BE2C (cell line): ENCODE data around the gene SULT2A1.

Experiments
- DNase-seq: peaks from one replicate; pipeline ENCODE4 v3.0.0-alpha.2; 2020
- H3K27me3 ChIP-seq: fragments of 250-450 bp; sonication (Bioruptor Pico); 2 replicates; pipeline ENCODE4 v1.5.1; 2020; ENCODE audit warnings: mild to moderate bottlenecking
- H3K36me3 ChIP-seq: fragments of 250-450 bp; sonication (Bioruptor Pico); 2 replicates; pipeline ENCODE4 v1.5.1; 2020; ENCODE audit warnings: mild to moderate bottlenecking
- H3K4me1 ChIP-seq: fragments of 250-450 bp; sonication (Bioruptor Pico); 2 replicates; pipeline ENCODE4 v1.5.1; 2020
- H3K4me3 ChIP-seq: 2 replicates; pipeline ENCODE4 v1.5.1; 2011; ENCODE audit warnings: low read depth, low read length
- H3K9me3 ChIP-seq: fragments of 250-450 bp; sonication (Bioruptor Pico); 2 replicates; pipeline ENCODE4 v1.5.1; 2020
- CTCF ChIP-seq: IDR thresholded peaks from 2 replicates; pipeline ENCODE4 v1.5.1; 2012; ENCODE audit warnings: mild to moderate bottlenecking, low read depth, low read length

The SULT2A1 gene

DNA sequence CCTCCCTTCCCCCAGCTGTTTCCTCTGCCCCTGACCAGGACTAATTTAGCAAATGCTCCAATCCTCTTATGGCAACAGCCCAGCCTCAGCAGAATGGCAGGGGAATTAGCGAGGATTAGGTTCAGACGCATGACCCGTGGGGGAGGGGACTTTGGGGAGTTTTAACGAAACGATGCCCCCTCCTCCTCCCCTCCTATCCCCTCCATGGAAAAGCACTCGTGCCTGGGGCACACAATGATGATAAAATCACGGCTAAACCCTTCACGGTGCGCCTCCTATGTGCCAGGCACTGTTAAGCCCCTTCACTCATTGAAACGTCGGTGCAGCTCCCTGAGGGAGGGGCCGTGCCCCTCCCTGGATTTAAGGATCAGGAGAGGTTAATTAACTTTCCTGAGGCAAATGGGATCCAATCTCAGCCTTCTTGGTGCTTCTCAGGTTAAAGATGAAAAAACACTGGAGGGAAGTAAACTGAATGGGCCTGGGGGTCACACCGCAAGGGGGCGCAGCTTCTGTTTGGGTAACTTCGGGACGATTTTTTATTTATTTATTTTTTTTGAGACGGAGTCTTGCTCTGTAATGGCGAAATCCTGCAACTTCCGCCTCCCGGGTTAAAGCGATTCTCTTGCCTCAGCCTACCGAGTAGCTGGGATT, 37.2 kb downstream of the SULT2A1 start:
- peak; percentile 53 for TF ChIP-seq CTCF
- peaks cover 28% of the 10 kb centered on the region for H3K27me3 ChIP-seq
- no peak overlapping the region for H3K4me3 ChIP-seq
- H3K36me3 ChIP-seq = no peaks in the 10 kb centered on the region
- H3K9me3 ChIP-seq = no peaks in the 10 kb centered on the region
- no peaks in the 10 kb centered on the region for H3K4me1 ChIP-seq
- no peak for DNase-seq

DNA sequence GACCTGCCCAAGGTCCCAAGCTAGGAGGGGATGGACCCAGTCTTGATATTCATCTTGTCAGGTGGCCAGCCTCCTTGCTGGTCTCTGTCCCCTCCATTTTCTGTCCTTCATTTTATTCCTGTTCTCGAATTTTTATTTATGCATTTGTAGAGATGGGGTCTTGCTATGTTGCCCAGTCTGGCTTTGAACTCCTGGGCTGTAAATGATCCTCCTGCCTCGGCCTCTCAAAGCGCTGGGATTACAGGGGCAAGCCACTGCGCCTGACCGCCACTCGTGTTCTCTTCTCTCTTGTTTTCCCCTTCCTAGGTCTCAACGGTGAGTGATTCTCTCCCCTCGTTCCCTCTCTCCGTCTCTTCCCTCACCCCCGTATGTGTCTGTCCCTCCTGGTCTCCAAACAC, 37.7 kb downstream of the SULT2A1 start:
- no peak for TF ChIP-seq CTCF
- DNase-seq = no peak
- H3K27me3 ChIP-seq = peaks cover 28% of the 10 kb centered on the region
- H3K9me3 ChIP-seq = no peaks in the 10 kb centered on the region
- no peak overlapping the region for H3K4me3 ChIP-seq
- no peaks in the 10 kb centered on the region for H3K4me1 ChIP-seq
- H3K36me3 ChIP-seq = no peaks in the 10 kb centered on the region

DNA sequence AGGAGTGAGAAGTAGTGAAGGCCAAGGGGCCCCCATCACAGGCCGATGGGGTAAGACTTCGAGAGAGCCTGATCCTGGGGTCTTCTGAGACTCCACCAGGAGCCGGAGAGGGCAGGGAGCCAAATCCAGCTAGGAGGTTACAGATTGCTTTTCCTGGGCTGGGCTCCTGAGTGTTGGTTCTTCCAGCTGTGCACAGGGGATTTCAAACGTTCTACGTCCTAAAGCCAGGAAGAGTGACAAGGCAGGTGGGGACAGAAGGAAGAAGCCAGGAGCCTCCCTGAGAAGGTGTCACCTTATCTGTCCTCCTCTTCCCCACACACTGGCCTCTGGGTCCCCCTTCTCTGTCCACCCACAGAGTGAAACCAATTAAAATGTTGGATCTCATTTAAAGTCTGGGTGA, 43.2 kb downstream of the SULT2A1 start:
- Histone ChIP-seq H3K27me3 (no peaks in the 10 kb centered on the region), H3K9me3 (no peaks in the 10 kb centered on the region), H3K36me3 (no peaks in the 10 kb centered on the region), H3K4me3 (no peak overlapping the region), H3K4me1 (no peaks in the 10 kb centered on the region)
- TF ChIP-seq CTCF = no peak
- DNase-seq = no peak

DNA sequence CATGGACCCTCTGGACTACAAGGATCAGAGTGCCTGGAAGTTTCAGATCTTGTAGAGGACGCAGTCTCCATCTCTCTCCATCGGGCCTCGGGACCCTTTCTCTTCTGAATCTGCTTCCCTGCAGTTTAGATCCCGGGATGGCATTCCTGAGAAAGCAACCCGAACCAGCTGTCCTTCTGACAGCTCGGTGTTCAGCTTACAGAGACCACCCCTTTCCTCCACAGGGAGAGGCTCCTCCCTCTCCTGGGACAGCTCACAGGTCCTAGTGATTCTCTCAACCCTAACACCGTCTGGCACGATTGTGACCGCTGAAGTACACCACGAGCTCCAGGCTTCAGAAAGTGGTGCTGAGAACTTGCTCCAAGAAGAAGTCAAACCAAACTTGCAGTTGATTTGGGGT, 46.2 kb downstream of the SULT2A1 start:
- TF ChIP-seq CTCF = no peak
- Histone ChIP-seq H3K4me3 (no peak overlapping the region), H3K36me3 (no peaks in the 10 kb centered on the region), H3K9me3 (no peaks in the 10 kb centered on the region), H3K27me3 (no peaks in the 10 kb centered on the region), H3K4me1 (no peaks in the 10 kb centered on the region)
- DNase-seq = no peak

GRCh38 chr19:47839411-47839810, 46.7 kb downstream of the SULT2A1 start:
- TF ChIP-seq CTCF = no peak
- no peaks in the 10 kb centered on the region for H3K27me3 ChIP-seq
- H3K9me3 ChIP-seq = no peaks in the 10 kb centered on the region
- no peak overlapping the region for H3K4me3 ChIP-seq
- DNase-seq = no peak
- H3K36me3 ChIP-seq = no peaks in the 10 kb centered on the region
- H3K4me1 ChIP-seq = no peaks in the 10 kb centered on the region

DNA sequence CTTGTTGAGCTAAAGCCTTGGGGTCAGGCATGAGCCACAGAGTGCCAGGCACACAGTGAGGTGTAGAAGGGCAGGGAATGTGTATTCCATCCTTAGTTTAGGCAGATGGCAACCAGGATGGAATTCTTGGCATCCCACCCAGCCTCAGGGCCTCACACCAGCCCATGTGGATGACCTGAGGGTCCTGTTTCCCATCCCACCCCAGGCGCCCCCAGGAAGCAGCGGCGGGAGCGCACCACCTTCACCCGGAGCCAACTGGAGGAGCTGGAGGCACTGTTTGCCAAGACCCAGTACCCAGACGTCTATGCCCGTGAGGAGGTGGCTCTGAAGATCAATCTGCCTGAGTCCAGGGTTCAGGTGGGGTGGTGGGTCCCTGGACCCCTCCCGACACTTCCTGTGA, 50.1 kb downstream of the SULT2A1 start:
- no peak for DNase-seq
- no peaks in the 10 kb centered on the region for H3K36me3 ChIP-seq
- no peak overlapping the region for H3K4me3 ChIP-seq
- no peaks in the 10 kb centered on the region for H3K9me3 ChIP-seq
- TF ChIP-seq CTCF = no peak
- no peaks in the 10 kb centered on the region for H3K27me3 ChIP-seq
- no peaks in the 10 kb centered on the region for H3K4me1 ChIP-seq
